Measurements from ENCODE around the gene PCDH8. TPM values are rescaled to one million over a fixed set of nuclear protein-coding genes. Genes with fewer than 3 reads are reported as not detected.
A peak's percentile ranks its signal among the peaks of the same experiment; 100 is the strongest.

The PCDH8 gene
- total and polyA plus RNA-seq, 2 of the 13 experiments (the other 11 are each of a cell fraction or from before 2014, with no cell fraction given) = not detected

GRCh38 chr13:52842441-52842840 lies 6.0 kb downstream of the PCDH8 start (continued):
- TF ChIP-seq CSRNP1 (CRISPR knock-in tag; IDR thresholded peaks at IDR 0.05) = no peak
- no peak for TF ChIP-seq ZHX2 (IDR thresholded peaks at IDR 0.05; ENCODE audit: low read depth)
- no peak for TF ChIP-seq ZHX2 (CRISPR knock-in tag; IDR thresholded peaks at IDR 0.05; ENCODE audit: borderline replicate concordance)
- TF ChIP-seq ZNF614 (CRISPR knock-in tag; IDR thresholded peaks at IDR 0.05; ENCODE audit: borderline replicate concordance) = no peak
- no peak for TF ChIP-seq ZNF598 (CRISPR knock-in tag; IDR thresholded peaks at IDR 0.05; ENCODE audit: borderline replicate concordance)
- TF ChIP-seq MEF2D (CRISPR knock-in tag; IDR thresholded peaks at IDR 0.05) = no peak
- TF ChIP-seq GMEB1 (CRISPR knock-in tag; IDR thresholded peaks at IDR 0.05; ENCODE audit: borderline replicate concordance) = no peak
- no peak for TF ChIP-seq RFXAP (CRISPR knock-in tag; IDR thresholded peaks at IDR 0.05; ENCODE audit: borderline replicate concordance)
- TF ChIP-seq ZNF44 (CRISPR knock-in tag; IDR thresholded peaks at IDR 0.05) = no peak
- no peak for TF ChIP-seq RFX1 (IDR thresholded peaks at IDR 0.05)
- no peak for TF ChIP-seq TAF15 (IDR thresholded peaks at IDR 0.05; ENCODE audit: low read depth, low read length, poor library complexity, severe bottlenecking)
- no peak for TF ChIP-seq ZNF703 (CRISPR knock-in tag; IDR thresholded peaks at IDR 0.05; ENCODE audit: borderline replicate concordance)
- peak; percentile 82 for TF ChIP-seq MAX (IDR thresholded peaks at IDR 0.05)
- TF ChIP-seq SSRP1 (CRISPR knock-in tag; IDR thresholded peaks at IDR 0.05) = no peak
- TF ChIP-seq ETV6 (CRISPR knock-in tag; conservative IDR thresholded peaks at IDR 0.05) = no peak
- no peak for TF ChIP-seq ZNF615 (CRISPR knock-in tag; IDR thresholded peaks at IDR 0.05; ENCODE audit: borderline replicate concordance)
- no peak for TF ChIP-seq ARNT2 (CRISPR knock-in tag; IDR thresholded peaks at IDR 0.05; ENCODE audit: low read depth)
- no peak for TF ChIP-seq DNMT3B (CRISPR knock-in tag; conservative IDR thresholded peaks at IDR 0.05)
- no peak for TF ChIP-seq HIVEP1 (CRISPR knock-in tag; IDR thresholded peaks at IDR 0.05)
- no peak for TF ChIP-seq NFYB (CRISPR knock-in tag; IDR thresholded peaks at IDR 0.05)
- no peak for TF ChIP-seq KLF11 (CRISPR knock-in tag; IDR thresholded peaks at IDR 0.05)
- TF ChIP-seq MED13 (CRISPR knock-in tag; IDR thresholded peaks at IDR 0.05) = no peak
- TF ChIP-seq FOXK1 (CRISPR knock-in tag; IDR thresholded peaks at IDR 0.05; ENCODE audit: borderline replicate concordance, low read depth) = no peak
- 0 out of 2 replicates have a peak, but pooled peaks have one; percentile 21 for TF ChIP-seq GABPB1 (CRISPR knock-in tag; IDR thresholded peaks at IDR 0.05)
